Panc1 (cell line): ENCODE results near the gene SUPT3H. TPM values are rescaled to one million over a fixed set of nuclear protein-coding genes. Genes with fewer than 3 reads are reported as not detected.

Experiments
- ATAC-seq: fragments of 200-7000 bp; cut with Tn5 transposase; 2 replicates; pipeline ENCODE4 v1.9.1; 2020; ENCODE audit warnings: mild to moderate bottlenecking, moderate library complexity
- BruUV-seq: library from RNA; stranded (reverse); fragments of 400-500 nt; replicated peaks from 2 replicates; lab custom pipeline; 2021; lab: Mats Ljungman, UMichigan
- CTCF ChIA-PET: fragments of 300-600 bp; sonication (Branson Sonifier 250); formaldehyde crosslinking; loops from one replicate; lab custom pipeline; 2022; ENCODE audit warnings: antibody characterized with exemption; lab: Charles Lee
- POLR2A ChIA-PET: fragments of 300-600 bp; sonication (Branson Sonifier 250); formaldehyde crosslinking; loops from one replicate; lab custom pipeline; 2022; ENCODE audit warnings: antibody characterized with exemption; lab: Charles Lee
- DNase-seq: peaks from one replicate; pipeline ENCODE4 v3.0.0-alpha.2; 2010; ENCODE audit warnings: low read depth, low spot score
- H3K27ac ChIP-seq: 2 replicates; pipeline ENCODE4 v1.5.1; 2011; ENCODE audit warnings: mild to moderate bottlenecking, low read length, inconsistent platforms
- H3K27me3 ChIP-seq: fragments of 200-500 bp; sonication (Bioruptor generic); 2 replicates; pipeline ENCODE4 v1.6.0; 2014; ENCODE audit warnings: low read length, inconsistent platforms; ENCODE audit not compliant: control insufficient read depth, insufficient read depth
- H3K36me3 ChIP-seq: fragments of 200-500 bp; sonication (Bioruptor generic); 2 replicates; pipeline ENCODE4 v1.5.1; 2014; ENCODE audit warnings: inconsistent platforms, mild to moderate bottlenecking, low read length, moderate library complexity; ENCODE audit not compliant: control insufficient read depth, insufficient read depth
- H3K4me1 ChIP-seq: 2 replicates; pipeline ENCODE4 v1.5.1; 2011; ENCODE audit warnings: inconsistent platforms, mild to moderate bottlenecking, low read length, moderate library complexity; ENCODE audit not compliant: control insufficient read depth, insufficient read depth
- H3K4me3 ChIP-seq, 2 experiments: 2 replicates each; pipeline ENCODE4 v1.5.1; 2011 to 2012; ENCODE audit warnings: low read depth in 2 of 2, low read length in 2 of 2, mild to moderate bottlenecking in 2 of 2, inconsistent platforms in 1 of 2, moderate library complexity in 1 of 2
- H3K9me3 ChIP-seq: fragments of 200-500 bp; sonication (Bioruptor generic); 2 replicates; pipeline ENCODE4 v1.5.1; 2014; ENCODE audit warnings: low read depth, mild to moderate bottlenecking, inconsistent platforms, low read length, moderate library complexity; ENCODE audit not compliant: control insufficient read depth, insufficient read depth
- CTCF ChIP-seq: fragments of 450-650 bp; IDR thresholded peaks from 2 replicates; pipeline ENCODE4 v1.5.1; 2017; ENCODE audit warnings: mild to moderate bottlenecking
- POLR2AphosphoS5 ChIP-seq: IDR thresholded peaks from 2 replicates; pipeline ENCODE4 v1.6.1; 2012; ENCODE audit warnings: mild to moderate bottlenecking, low read depth, low read length, moderate library complexity
- REST ChIP-seq, 2 experiments: IDR thresholded peaks; 2 replicates each; pipeline ENCODE4 v1.6.1; 2011 to 2012; ENCODE audit warnings: low read depth in 2 of 2, control low read depth in 1 of 2, low read length in 1 of 2, mild to moderate bottlenecking in 1 of 2, moderate library complexity in 1 of 2; ENCODE audit not compliant: insufficient read depth in 1 of 2
- SIN3A ChIP-seq: IDR thresholded peaks from 2 replicates; pipeline ENCODE4 v1.6.1; 2012; ENCODE audit warnings: low read depth, mild to moderate bottlenecking, low read length, moderate library complexity, borderline replicate concordance; ENCODE audit not compliant: insufficient read depth
- TCF7L2 ChIP-seq: IDR thresholded peaks from 2 replicates; pipeline ENCODE4 v1.6.1; 2011; ENCODE audit warnings: mild to moderate bottlenecking, low read depth, low read length, inconsistent platforms
- in situ Hi-C: cut with HindIII; loops from 2 replicates; pipeline ENCODE4 v1.10.0; 2016; ENCODE audit warnings: low sequenced_read_pairs, low pct_unique_long_range_greater_than_20kb
- intact Hi-C: fragments of 100-400 bp; cut with micrococcal nuclease; formaldehyde crosslinking; loops from one replicate; pipeline ENCODE4 v1.10.0; 2022; ENCODE audit not compliant: unreplicated experiment
- total RNA-seq: library from RNA; stranded (reverse); gene quantifications from one replicate; pipeline ENCODE4 v1.2.1, GENCODE V29; 2021; ENCODE audit not compliant: unreplicated experiment

Gene SUPT3H
- total RNA-seq, 1 experiment from 2014 or later, result 11.0 TPM

GRCh38 chr6:44789806-44790205 is 587.9 kb downstream of the SUPT3H start:
- intact Hi-C loops, result no loop called here
- Histone ChIP-seq H3K4me1 (no peaks in the 10 kb centered on the region), H3K4me3 (no peak overlapping the region), H3K27ac (no peak overlapping the region), H3K36me3 (no peaks in the 10 kb centered on the region), H3K9me3 (no peaks in the 10 kb centered on the region), H3K27me3 (peaks cover 2% of the 10 kb centered on the region)
- in situ Hi-C loops, result no loop called here
- ChIA-PET POLR2A (no interaction called here), CTCF (no interaction called here)
- no peak for TF ChIP-seq CTCF
- TF ChIP-seq SIN3A, result no peak
- TF ChIP-seq TCF7L2, result no peak
- no peak for TF ChIP-seq REST (IDR thresholded peaks at IDR 0.05; ENCODE audit: insufficient read depth in 1 of 2, low read depth in 2 of 2, low read length in 1 of 2)
- no peak for TF ChIP-seq POLR2AphosphoS5
- BruUV-seq, result no TSS peak
- ATAC-seq (no peak), DNase-seq (no peak)

- Histone ChIP-seq H3K27ac (no peak overlapping the region), H3K4me3 (no peak overlapping the region), H3K9me3 (no peaks in the 10 kb centered on the region), H3K36me3 (no peaks in the 10 kb centered on the region), H3K27me3 (peaks cover 2% of the 10 kb centered on the region), H3K4me1 (no peaks in the 10 kb centered on the region)
- ATAC-seq (no peak), DNase-seq (no peak)
- in situ Hi-C loops (no loop called here), intact Hi-C loops (no loop called here)
- TF ChIP-seq SIN3A (no peak), TCF7L2 (no peak), POLR2AphosphoS5 (no peak), REST (IDR thresholded peaks at IDR 0.05; ENCODE audit: insufficient read depth in 1 of 2, low read depth in 2 of 2, low read length in 1 of 2) (no peak), CTCF (no peak)
- POLR2A ChIA-PET, result no interaction called here
- BruUV-seq, result no TSS peak
- CTCF ChIA-PET, result no interaction called here
Observed at GRCh38 chr6:44789061-44789460, 588.7 kb downstream of the SUPT3H start.
